Ovary (tissue), 3 donors: ENCODE data around the gene ARL8A.
"Not testable (repeated sequence)": the region's sequence is repeated elsewhere in the genome, so short reads cannot be mapped to it uniquely, and the experiment has no call there.

Source experiments
- EP300 ChIP-seq: sonication (generic); formaldehyde crosslinking; IDR thresholded peaks from one replicate; pipeline ENCODE4 v1.6.1; 2017; ENCODE audit warnings: antibody characterized with exemption
- POLR2A ChIP-seq: fragments of 450-650 bp; IDR thresholded peaks from one replicate; pipeline ENCODE4 v1.6.1; 2017; ENCODE audit warnings: antibody characterized with exemption, mild to moderate bottlenecking, moderate library complexity
- TF ChIP-seq, protein P1 (sequence below), 3 donors: fragments of 450-650 bp in 2 of 3; fragments of 200-600 bp in 1 of 3; IDR thresholded peaks; one replicate each; pipeline versions ENCODE4 v1.5.1 to v1.8.0; 2016 to 2022; ENCODE audit warnings: antibody characterized with exemption in 3 of 3, mild to moderate bottlenecking in 1 of 3
- donor health status: DM: no; HTN: no; CAD: no.

DNA sequence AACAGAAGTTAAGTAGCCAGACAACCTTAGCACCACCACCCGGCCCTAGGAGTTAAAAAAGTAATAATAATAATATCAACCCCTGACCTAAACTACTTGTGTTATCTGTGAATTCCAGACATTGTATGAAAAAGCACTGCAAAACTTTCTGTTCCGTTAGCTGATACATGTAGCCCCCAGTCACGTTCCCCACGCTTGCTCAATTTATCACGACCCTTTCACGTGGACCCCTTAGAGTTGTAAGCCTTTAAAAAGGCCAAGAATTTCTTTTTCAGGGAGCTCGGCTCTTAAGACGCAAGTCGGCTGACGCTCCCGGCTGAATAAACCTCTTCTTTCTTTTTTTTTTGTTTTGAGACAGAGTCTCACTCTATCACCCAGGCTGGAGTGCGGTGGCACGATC is 22.5 kb upstream of the ARL8A start:
- TF ChIP-seq, protein P1, sequence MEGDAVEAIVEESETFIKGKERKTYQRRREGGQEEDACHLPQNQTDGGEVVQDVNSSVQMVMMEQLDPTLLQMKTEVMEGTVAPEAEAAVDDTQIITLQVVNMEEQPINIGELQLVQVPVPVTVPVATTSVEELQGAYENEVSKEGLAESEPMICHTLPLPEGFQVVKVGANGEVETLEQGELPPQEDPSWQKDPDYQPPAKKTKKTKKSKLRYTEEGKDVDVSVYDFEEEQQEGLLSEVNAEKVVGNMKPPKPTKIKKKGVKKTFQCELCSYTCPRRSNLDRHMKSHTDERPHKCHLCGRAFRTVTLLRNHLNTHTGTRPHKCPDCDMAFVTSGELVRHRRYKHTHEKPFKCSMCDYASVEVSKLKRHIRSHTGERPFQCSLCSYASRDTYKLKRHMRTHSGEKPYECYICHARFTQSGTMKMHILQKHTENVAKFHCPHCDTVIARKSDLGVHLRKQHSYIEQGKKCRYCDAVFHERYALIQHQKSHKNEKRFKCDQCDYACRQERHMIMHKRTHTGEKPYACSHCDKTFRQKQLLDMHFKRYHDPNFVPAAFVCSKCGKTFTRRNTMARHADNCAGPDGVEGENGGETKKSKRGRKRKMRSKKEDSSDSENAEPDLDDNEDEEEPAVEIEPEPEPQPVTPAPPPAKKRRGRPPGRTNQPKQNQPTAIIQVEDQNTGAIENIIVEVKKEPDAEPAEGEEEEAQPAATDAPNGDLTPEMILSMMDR (IDR thresholded peaks at IDR 0.05): not testable (repeated sequence)
- not testable (repeated sequence) for TF ChIP-seq POLR2A, EP300
